Stimulated activated CD4-positive, alpha-beta T cell treated with anti-CD3 and anti-CD28 coated beads, Interleukin-4, amount 100 ng/mL, for 1 hour (primary cell): Measurements from ENCODE around the gene DTX4.

ENCODE experiments used
- DNase-seq: peaks from one replicate; pipeline ENCODE4 v3.0.0-alpha.2; 2020

DTX4 gene

GRCh38 chr11:59192446-59193020 lies 20.6 kb downstream of the DTX4 start:
- DNase-seq, result no peak

- no peak for DNase-seq
Measured at GRCh38 chr11:59193587-59194130, 21.7 kb downstream of the DTX4 start.

GRCh38 chr11:59195586-59195985 lies 23.7 kb downstream of the DTX4 start:
- DNase-seq, result no peak

GRCh38 chr11:59196777-59197176 lies 24.8 kb downstream of the DTX4 start:
- DNase-seq, result no peak

- DNase-seq, result no peak
Measured at GRCh38 chr11:59197991-59198390, 26.1 kb downstream of the DTX4 start.

GRCh38 chr11:59198726-59199125 lies 26.8 kb downstream of the DTX4 start:
- no peak for DNase-seq

- peak; percentile 25 for DNase-seq
Measured at GRCh38 chr11:59199546-59200422, 27.9 kb downstream of the DTX4 start.

- no peak for DNase-seq
Measured at GRCh38 chr11:59200423-59200746, 28.5 kb downstream of the DTX4 start.

GRCh38 chr11:59201353-59201752 lies 29.4 kb downstream of the DTX4 start:
- DNase-seq, result no peak

- no peak for DNase-seq
Measured at GRCh38 chr11:59204746-59205145, 32.8 kb downstream of the DTX4 start.

GRCh38 chr11:59205648-59206047 lies 33.7 kb downstream of the DTX4 start:
- no peak for DNase-seq

- DNase-seq, result no peak
Measured at GRCh38 chr11:59206635-59207034, 34.7 kb downstream of the DTX4 start.

- peak; percentile 37 for DNase-seq
Measured at GRCh38 chr11:59207988-59208451, 36.1 kb downstream of the DTX4 start.

- DNase-seq, result no peak
Measured at GRCh38 chr11:59208956-59209355, 37.0 kb downstream of the DTX4 start.

GRCh38 chr11:59212222-59212621 lies 40.3 kb downstream of the DTX4 start:
- DNase-seq, result no peak

GRCh38 chr11:59212744-59213631 lies 41.1 kb downstream of the DTX4 start, which contains the start of gene MPEG1:
Gene MPEG1, minus strand, starts transcription at chr11:59212927. Its CDS starts 62 bp downstream, at chr11:59212865.
- no peak for DNase-seq

- no peak for DNase-seq
Measured at GRCh38 chr11:59214141-59214893, 42.4 kb downstream of the DTX4 start.

GRCh38 chr11:59216641-59217564 lies 45.0 kb downstream of the DTX4 start:
- DNase-seq, result no peak

- DNase-seq, result no peak
Measured at GRCh38 chr11:59218319-59218718, 46.4 kb downstream of the DTX4 start.

- DNase-seq, result no peak
Measured at GRCh38 chr11:59218893-59219292, 47.0 kb downstream of the DTX4 start.

- no peak for DNase-seq
Measured at GRCh38 chr11:59219836-59220235, 47.9 kb downstream of the DTX4 start.
